Measurements from ENCODE around the gene EHF. TPM values are rescaled to one million over a fixed set of nuclear protein-coding genes. Genes with fewer than 3 reads are reported as not detected.

The EHF gene
- total RNA-seq, 1 donor from 2014 or later: not detected

GRCh38 chr11:34623463-34623862, 2.6 kb downstream of the EHF start:
- DNase-seq (ENCODE audit: low read depth in 2 of 2): no peak

DNA sequence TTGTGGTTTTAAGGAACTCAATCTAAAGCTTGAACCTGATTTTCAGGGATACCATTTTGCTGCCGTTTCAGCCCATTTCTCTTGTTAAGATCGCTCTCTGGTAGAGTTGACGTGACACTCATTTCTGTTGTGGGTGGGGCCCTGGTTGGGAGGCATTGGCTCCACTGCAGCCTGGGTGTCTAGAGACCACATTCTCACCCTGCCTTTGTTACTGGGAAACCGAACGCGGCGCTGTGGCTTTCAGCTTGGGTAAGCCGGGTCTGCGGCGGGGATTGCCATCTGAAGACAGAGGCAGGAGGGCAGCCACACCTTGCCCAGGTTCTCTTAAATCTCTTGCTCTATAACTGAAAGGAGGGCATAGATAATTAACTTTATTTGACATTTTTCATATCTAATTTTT, 3.2 kb downstream of the EHF start:
- no peak for DNase-seq (ENCODE audit: low read depth in 2 of 2)

DNA sequence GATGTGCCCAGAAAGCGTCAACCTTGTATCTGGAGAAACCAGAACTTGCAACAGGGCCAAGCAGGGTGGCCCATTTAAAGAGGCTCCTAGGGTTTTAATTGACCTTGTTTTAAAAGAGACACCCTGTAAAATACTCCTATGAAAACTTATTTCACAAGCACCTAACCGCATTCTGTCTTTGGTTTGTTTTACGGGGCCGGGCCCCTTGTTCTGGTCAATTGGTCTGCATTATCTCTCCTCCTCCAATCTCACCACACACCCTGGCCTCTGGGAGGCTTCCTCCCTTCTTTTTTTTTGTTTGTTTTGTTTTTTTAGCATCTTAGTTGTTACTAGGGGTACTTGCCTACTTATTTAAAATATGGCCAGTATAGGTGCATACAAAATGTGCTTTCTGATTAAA, 4.7 kb downstream of the EHF start:
- no peak for DNase-seq (ENCODE audit: low read depth in 2 of 2)

DNA sequence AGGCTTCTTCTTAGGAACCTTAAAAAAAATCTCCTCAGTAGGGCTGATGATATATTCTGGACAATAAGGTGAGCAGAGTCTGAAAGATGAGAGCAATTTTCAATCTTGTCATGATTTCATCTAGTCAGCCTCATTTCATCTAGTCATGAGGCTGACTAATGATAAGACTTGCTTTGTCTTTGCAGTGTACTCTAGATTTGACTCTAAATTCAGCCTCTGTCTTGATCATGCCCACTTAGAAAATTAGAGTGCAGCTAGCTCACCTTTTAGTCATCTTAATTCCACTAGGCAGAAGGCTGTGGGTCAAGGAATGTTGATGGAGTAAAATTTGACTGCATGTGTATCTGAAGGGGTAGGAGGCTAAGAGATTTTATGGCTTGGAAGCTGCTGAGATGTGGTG, 5.5 kb downstream of the EHF start:
- DNase-seq (ENCODE audit: low read depth in 2 of 2): no peak

GRCh38 chr11:34627197-34627596, 6.3 kb downstream of the EHF start:
- no peak for DNase-seq (ENCODE audit: low read depth in 2 of 2)

GRCh38 chr11:34629711-34630110, 8.8 kb downstream of the EHF start:
- no peak for DNase-seq (ENCODE audit: low read depth in 2 of 2)

DNA sequence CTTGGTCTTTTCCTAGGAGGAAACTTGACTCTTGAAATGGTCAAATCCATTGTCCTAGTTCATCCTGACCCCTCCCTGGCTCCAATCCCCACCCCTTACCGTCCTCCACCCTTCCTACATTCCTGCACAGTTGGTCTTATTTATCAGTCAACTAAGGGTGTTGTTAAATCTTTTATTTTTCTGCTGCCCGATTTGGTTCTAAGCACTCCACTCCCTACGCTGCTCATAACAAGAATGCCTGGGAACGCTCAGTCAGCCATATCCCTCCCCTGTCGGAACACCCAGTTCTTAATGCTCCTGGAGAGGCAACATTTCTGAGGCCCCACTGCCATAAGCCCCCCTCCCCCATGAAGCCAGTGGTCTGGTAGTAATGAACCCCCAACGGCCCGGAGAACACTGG, 9.7 kb downstream of the EHF start:
- no peak for DNase-seq (ENCODE audit: low read depth in 2 of 2)

DNA sequence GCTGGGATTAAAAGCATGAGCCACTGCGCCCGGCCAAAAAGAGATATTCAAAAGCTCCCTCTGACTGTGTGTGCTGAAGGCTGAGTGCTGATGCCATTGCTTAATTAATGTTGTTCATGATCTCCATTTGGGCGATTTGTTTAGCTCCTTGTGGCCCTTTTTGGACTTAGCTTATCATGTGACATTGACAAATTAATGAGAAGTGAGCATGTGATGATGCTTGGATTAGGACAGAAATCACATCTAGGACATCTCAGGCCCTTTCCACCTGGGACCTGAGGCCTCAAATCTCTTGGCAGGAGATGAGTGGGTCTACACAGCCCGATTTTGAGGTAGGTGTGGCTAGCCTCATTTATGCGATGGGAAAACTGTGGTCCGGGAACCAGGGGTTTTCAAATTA, 10.4 kb downstream of the EHF start:
- DNase-seq (ENCODE audit: low read depth in 2 of 2): no peak

DNA sequence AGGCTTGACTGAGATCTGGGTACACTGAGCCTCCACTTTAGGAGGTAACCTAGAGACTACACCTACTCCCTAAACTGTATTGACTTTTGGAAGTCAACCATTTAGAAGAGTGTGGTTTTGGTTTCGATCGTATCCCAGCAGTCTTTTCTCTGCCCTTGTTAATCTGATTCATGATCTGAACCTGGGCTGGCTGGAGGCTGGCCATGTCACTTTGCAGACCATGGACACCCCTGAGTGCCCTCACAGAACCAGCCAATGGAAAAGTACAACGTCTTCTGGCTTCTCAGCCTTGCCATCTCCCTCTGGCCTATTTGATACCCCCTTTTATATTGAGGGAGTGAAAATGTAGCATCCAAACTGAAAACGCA, 10.8 kb downstream of the EHF start:
- DNase-seq (ENCODE audit: low read depth in 2 of 2): no peak

- DNase-seq (ENCODE audit: low read depth in 2 of 2): no peak
Measured at GRCh38 chr11:34632105-34632791, 11.4 kb downstream of the EHF start.

GRCh38 chr11:34633640-34633989, 12.7 kb downstream of the EHF start:
- DNase-seq (ENCODE audit: low read depth in 2 of 2): no peak

DNA sequence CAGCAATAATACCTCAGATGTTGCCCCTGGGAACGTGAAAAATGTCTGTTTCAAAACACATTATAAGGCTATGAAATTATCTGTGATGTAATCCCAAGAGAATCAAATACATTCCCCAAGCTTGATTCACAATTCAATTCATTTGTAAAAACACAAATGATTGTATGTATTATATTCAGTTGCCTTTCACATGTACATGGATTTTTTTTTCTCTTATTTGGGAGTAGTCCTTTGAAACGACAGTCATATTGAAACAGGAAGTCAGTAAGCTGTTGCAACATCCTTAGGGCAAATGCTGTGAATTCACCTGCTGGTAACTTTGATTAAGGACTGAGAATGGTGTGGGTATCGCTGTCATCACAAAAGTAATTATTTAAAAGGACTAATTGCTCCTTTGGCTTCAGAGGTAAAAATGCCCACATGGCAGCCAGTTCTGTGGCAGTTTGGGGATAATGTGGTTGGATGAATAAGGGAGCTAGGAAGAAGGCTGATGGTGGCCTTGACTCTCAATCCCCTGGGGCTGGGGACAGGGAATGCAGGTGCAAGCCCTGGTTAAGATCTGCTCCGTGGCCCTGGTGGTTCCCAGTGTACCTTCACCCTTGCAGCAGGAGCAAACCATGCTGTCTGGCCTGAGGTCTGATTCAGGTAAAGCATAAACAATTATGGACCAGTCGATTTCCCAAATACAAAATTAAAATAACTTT, 13.2 kb downstream of the EHF start:
- no peak for DNase-seq (ENCODE audit: low read depth in 2 of 2)

DNA sequence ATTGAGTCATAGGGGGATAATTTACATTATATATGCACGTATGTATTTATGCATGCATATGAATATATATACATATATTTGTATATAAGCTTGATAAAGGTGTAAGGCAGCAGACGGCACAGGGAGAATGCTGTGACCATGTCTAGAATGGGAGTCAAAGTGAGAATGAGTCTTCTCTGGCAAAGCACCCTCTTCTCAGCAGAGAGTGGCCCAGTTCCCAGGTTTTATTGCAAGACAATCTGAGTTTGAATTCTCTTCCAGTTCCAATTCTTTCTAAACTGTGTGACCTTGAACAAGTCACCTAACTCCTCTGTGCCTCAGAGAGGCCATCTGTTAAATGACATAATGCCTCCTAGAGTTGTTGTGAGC, 13.8 kb downstream of the EHF start:
- no peak for DNase-seq (ENCODE audit: low read depth in 2 of 2)

DNA sequence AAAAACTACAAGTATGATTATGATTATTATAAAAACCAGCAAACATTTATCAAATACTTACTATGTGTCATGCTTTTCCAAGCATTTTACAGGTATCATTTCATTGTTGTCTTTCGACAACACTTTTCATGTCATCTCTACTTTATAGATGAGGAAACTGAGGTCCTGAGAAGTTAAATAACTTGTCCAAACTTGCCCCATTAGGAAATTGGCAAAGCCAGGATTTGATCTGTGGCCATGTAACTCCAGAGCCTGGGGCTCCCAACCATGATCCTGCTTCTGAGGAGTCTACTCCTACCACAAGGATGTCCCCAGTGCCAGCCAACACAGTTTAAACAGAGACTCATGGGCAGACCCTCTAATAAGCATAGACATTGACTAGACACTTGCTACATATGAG, 15.2 kb downstream of the EHF start:
- no peak for DNase-seq (ENCODE audit: low read depth in 2 of 2)

DNA sequence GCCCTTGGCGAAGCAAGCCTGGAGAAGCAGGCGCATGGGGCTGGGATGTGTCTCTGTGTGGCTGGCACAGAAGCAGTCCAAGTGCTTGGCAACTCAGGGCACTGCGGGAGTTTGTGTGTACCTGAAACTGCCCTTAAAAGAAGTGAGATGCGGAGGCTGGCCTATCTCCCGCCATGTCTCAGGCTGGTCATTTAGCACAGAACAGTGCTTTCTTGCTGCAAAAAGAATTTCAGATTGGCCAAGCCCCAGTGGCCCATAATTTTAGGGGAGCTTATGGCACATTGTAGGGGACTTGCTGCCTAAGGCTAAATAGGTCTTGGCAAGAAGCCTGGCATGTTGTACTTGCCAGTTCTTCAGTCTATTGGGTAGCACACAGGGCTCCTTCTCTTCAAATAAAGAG, 16.4 kb downstream of the EHF start:
- no peak for DNase-seq (ENCODE audit: low read depth in 2 of 2)

GRCh38 chr11:34638897-34639296, 18.0 kb downstream of the EHF start:
- no peak for DNase-seq (ENCODE audit: low read depth in 2 of 2)

DNA sequence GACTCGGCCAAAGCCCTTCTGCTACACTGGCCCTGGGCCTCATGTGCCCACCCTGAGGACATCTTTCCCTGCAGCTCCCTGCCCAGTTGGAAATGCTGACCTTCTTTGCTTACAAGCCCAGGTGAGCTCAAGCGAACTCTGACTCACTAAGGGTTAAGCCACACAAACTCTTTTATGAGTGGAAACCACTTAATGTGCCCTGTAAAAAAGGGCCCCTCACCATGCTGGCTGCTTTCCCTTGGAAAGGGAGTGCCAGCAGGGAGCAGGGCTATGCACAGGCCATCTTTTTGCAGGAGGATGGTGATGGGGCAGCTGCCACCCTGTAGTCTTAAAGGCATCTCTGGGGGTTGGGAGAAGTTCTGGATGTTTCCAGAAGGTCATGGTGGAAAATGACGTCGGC, 18.7 kb downstream of the EHF start:
- no peak for DNase-seq (ENCODE audit: low read depth in 2 of 2)

GRCh38 chr11:34640050-34640923, 19.4 kb downstream of the EHF start:
- no peak for DNase-seq (ENCODE audit: low read depth in 2 of 2)

- no peak for DNase-seq (ENCODE audit: low read depth in 2 of 2)
Measured at GRCh38 chr11:34640924-34641275, 20.0 kb downstream of the EHF start.

GRCh38 chr11:34641456-34641855, 20.6 kb downstream of the EHF start:
- DNase-seq (ENCODE audit: low read depth in 2 of 2): no peak

GRCh38 chr11:34642001-34642554, 21.2 kb downstream of the EHF start:
- no peak for DNase-seq (ENCODE audit: low read depth in 2 of 2)

GRCh38 chr11:34642873-34643272, 22.0 kb downstream of the EHF start:
- no peak for DNase-seq (ENCODE audit: low read depth in 2 of 2)

DNA sequence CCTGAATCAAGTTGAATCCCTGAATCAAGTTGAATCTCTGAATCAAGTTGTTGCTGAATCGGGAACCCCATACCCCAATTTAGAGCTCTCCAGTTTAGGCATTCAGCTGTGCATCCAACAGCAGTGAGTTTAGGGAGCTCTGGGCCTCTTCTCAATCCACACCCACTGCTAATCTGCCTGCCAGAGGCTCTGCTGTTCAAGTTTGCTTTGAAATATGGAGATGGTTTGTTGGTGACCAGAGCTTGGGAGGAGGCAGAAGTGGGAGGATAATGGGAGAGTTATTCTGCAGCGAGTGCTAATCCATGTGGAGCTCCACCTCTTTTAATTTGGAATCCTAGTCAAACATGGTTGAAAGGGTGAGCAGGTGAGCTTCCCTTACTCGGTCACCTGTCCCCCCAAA, 22.4 kb downstream of the EHF start:
- no peak for DNase-seq (ENCODE audit: low read depth in 2 of 2)

Data from dermis microvascular lymphatic vessel endothelial cell (primary cell).